IPS-11a (cell line): Measurements from ENCODE around the gene IDH3A.

Source experiments
- H3K4me3 ChIP-seq: one replicate; pipeline ENCODE4 v1.5.1; 2013; ENCODE audit warnings: low read depth, low read length, control low read depth

The IDH3A gene

DNA sequence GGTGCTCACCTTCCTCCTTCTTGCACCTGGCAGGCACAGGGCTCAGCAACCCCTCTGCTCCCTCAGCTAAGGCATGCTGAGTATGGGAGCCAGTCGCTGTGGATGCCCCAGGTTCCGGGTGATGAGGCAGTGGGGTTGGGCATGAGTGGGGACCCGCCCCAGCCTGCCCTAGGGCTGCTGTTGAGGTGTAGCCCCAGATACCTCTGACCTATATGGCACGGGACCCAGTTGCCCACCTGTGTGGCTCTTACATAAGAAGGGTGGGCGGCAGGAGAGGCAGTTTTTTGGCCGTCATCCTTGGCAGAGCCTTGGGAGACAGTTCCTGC lies 64.2 kb downstream of the IDH3A start:
- H3K4me3 ChIP-seq: no peak overlapping the region

DNA sequence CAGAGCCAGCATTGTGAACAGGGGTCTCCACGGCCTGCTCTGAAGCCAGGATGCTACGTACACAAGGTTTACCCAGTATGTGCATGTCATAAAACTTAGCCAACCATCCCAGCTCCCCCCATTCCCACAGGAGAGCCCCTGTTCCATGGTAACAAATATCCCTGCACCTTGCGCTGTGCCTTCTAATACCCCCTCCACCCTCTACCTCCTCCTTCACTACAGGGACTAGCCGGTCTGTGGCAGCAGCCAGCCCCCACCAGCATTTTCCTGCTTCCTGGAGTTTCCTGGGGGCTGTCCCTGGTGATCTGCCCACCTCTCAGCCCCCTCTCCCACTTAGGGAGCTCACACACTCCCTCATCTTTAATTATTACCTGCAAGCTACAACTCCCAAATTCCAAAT lies 64.8 kb downstream of the IDH3A start:
- no peak overlapping the region for H3K4me3 ChIP-seq

DNA sequence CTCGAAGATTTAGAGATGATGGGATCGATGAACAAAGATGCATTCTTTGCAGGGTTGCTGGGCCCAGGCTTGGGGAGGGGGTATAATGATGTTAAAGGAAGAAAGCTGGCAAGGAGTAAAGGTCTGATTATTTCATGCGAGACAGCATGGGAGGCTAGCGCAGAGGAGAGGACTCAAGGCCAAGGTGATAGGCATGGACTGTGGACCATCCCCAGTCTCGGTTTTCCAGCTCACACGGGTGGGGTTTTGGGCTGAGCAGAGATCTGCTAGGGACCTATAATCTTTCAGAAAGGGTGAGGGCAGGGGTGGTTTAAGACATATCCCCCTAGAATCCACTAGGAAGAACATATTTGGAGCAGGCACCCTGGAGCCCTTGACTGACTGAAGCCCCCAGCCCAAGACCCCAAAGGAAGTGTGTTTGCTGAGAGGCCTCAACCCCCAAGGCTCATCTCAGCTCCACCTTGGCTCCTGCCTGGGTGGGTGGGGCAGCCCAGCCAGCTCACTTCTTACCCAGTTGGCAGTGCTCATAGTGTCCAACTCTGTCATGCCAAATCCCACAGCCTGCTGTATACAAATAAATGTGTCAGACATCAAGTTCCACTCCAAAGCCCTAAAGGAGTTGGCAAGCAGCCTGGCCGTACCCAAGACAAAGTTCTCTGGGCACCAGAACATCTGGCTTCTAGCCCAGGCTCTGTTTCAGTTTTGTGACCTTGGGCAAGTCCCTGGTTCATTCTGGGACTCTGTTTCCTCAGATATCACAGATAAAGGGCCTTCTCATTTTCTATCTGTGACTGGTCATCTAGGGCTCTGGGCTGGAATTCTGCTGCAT lies 67.3 kb downstream of the IDH3A start:
- no peak overlapping the region for H3K4me3 ChIP-seq

DNA sequence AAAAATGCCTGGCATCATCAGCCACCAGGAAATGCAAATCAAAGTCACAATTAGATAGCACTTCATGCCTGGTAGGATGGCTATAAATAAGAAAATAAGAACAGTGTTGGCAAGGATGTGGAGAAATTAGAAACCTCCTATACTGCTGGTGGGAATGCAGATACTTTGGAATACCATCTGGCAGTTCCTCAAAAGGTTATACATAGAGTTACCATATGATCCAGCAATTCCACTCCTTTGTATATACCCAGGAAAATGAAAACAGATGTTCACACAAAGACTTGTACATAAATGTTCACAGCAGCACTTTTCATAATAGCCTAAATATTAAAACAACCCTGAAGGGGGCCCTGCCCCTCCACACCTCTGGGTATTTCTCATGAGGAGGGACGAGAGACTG lies 71.6 kb downstream of the IDH3A start:
- H3K4me3 ChIP-seq: no peak overlapping the region
